HFFc6 (cell line): ENCODE results near the gene RAB20. TPM values are rescaled to one million over a fixed set of nuclear protein-coding genes. Genes with fewer than 3 reads are reported as not detected.
"Not testable (repeated sequence)": the region's sequence is repeated elsewhere in the genome, so short reads cannot be mapped to it uniquely, and the experiment has no call there.

Experiments used
- DNase-seq: peaks from one replicate; pipeline ENCODE4 v3.0.0-alpha.2; 2018
- H3K27ac Mint-ChIP-seq: 2 replicates; pipeline ENCODE4 v1.8.0; 2020; ENCODE audit warnings: mild to moderate bottlenecking, mixed read lengths
- H3K27me3 Mint-ChIP-seq: 2 replicates; pipeline ENCODE4 v1.8.0; 2021; ENCODE audit warnings: mild to moderate bottlenecking, moderate library complexity, mixed read lengths; ENCODE audit not compliant: insufficient read depth
- H3K36me3 Mint-ChIP-seq: 2 replicates; pipeline ENCODE4 v1.8.0; 2021; ENCODE audit warnings: low read depth, mixed read lengths
- H3K4me1 Mint-ChIP-seq: 2 replicates; pipeline ENCODE4 v1.8.0; 2020; ENCODE audit warnings: low read depth, mixed read lengths
- H3K4me3 Mint-ChIP-seq: 2 replicates; pipeline ENCODE4 v1.8.0; 2020; ENCODE audit warnings: mild to moderate bottlenecking, moderate library complexity, mixed read lengths
- H3K9me3 Mint-ChIP-seq: 2 replicates; pipeline ENCODE4 v1.8.0; 2020; ENCODE audit warnings: mild to moderate bottlenecking, mixed read lengths
- CTCF ChIP-seq: fragments of 200-600 bp; sonication (generic); IDR thresholded peaks from 2 replicates; pipeline ENCODE4 v1.5.0; 2021; ENCODE audit warnings: antibody characterized with exemption, mild to moderate bottlenecking
- total RNA-seq, 6 experiments: library from RNA; stranded (reverse); fragmentation: NEBNext Ultra II Directional; extraction: Animal tissue kit (Norgen Biotek cat#: 25700); gene quantifications; 2 replicates in 1 of 6; 3 replicates in 5 of 6; pipeline ENCODE4 v1.2.3, GENCODE V29; 2021

The RAB20 gene
- total RNA-seq, 6 experiments from 2014 or later, result 0.40 to 1.0 (median 0.74) TPM

GRCh38 chr13:110574161-110574560 is 12.6 kb upstream of the RAB20 start:
- Mint-ChIP-seq H3K36me3 (no peaks in the 10 kb centered on the region), H3K4me3 (no peak overlapping the region), H3K27ac (no peak overlapping the region), H3K9me3 (no peaks in the 10 kb centered on the region), H3K4me1 (peaks cover 10% of the 10 kb centered on the region), H3K27me3 (peaks cover 47% of the 10 kb centered on the region)
- no peak for TF ChIP-seq CTCF
- no peak for DNase-seq

GRCh38 chr13:110572778-110573118 is 11.2 kb upstream of the RAB20 start:
- peaks cover 10% of the 10 kb centered on the region for H3K4me1 Mint-ChIP-seq
- no peak for TF ChIP-seq CTCF
- H3K36me3 Mint-ChIP-seq, result no peaks in the 10 kb centered on the region
- no peak overlapping the region for H3K4me3 Mint-ChIP-seq
- no peak overlapping the region for H3K27ac Mint-ChIP-seq
- no peaks in the 10 kb centered on the region for H3K9me3 Mint-ChIP-seq
- no peak for DNase-seq
- peaks cover 56% of the 10 kb centered on the region for H3K27me3 Mint-ChIP-seq

GRCh38 chr13:110571896-110572777 is 10.6 kb upstream of the RAB20 start:
- Mint-ChIP-seq H3K27me3 (peaks cover 54% of the 10 kb centered on the region), H3K9me3 (no peaks in the 10 kb centered on the region), H3K4me1 (peaks cover 10% of the 10 kb centered on the region), H3K36me3 (no peaks in the 10 kb centered on the region), H3K4me3 (no peak overlapping the region), H3K27ac (no peak overlapping the region)
- TF ChIP-seq CTCF, result no peak
- no peak for DNase-seq

GRCh38 chr13:110570886-110571285 is 9.4 kb upstream of the RAB20 start:
- Mint-ChIP-seq H3K27me3 (peaks cover 55% of the 10 kb centered on the region), H3K4me1 (peaks cover 9% of the 10 kb centered on the region), H3K9me3 (no peaks in the 10 kb centered on the region), H3K4me3 (no peak overlapping the region), H3K36me3 (no peaks in the 10 kb centered on the region), H3K27ac (no peak overlapping the region)
- no peak for DNase-seq
- no peak for TF ChIP-seq CTCF

- H3K27me3 Mint-ChIP-seq, result peaks cover 58% of the 10 kb centered on the region
- not testable (repeated sequence) for H3K9me3 Mint-ChIP-seq, DNase-seq, H3K36me3 Mint-ChIP-seq, H3K4me3 Mint-ChIP-seq, H3K4me1 Mint-ChIP-seq, H3K27ac Mint-ChIP-seq
Measured at GRCh38 chr13:110569962-110570361, 8.4 kb upstream of the RAB20 start.

GRCh38 chr13:110568612-110569011 is 7.1 kb upstream of the RAB20 start:
- no peak for DNase-seq
- no peak for TF ChIP-seq CTCF
- H3K4me3 Mint-ChIP-seq, result no peak overlapping the region
- H3K36me3 Mint-ChIP-seq, result no peaks in the 10 kb centered on the region
- H3K9me3 Mint-ChIP-seq, result no peaks in the 10 kb centered on the region
- no peak overlapping the region for H3K27ac Mint-ChIP-seq
- peaks cover 61% of the 10 kb centered on the region for H3K27me3 Mint-ChIP-seq
- no peaks in the 10 kb centered on the region for H3K4me1 Mint-ChIP-seq
